ENCODE results near the gene CLASRP.

CLASRP gene

DNA sequence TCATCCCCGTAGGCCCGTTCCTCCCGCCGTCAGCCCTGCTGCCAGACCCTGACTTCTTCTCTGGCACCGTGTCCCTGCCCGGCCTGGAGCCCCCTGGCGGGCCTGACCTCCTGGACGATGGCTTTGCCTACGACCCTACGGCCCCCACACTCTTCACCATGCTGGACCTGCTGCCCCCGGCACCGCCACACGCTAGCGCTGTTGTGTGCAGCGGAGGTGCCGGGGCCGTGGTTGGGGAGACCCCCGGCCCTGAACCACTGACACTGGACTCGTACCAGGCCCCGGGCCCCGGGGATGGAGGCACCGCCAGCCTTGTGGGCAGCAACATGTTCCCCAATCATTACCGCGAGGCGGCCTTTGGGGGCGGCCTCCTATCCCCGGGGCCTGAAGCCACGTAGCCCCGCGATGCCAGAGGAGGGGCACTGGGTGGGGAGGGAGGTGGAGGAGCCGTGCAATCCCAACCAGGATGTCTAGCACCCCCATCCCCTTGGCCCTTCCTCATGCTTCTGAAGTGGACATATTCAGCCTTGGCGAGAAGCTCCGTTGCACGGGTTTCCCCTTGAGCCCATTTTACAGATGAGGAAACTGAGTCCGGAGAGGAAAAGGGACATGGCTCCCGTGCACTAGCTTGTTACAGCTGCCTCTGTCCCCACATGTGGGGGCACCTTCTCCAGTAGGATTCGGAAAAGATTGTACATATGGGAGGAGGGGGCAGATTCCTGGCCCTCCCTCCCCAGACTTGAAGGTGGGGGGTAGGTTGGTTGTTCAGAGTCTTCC is 1.3 kb upstream of the CLASRP start:
- H3K4me3 Mint-ChIP-seq, result peak overlapping the region; percentile 92
- no peaks in the 10 kb centered on the region for H3K9me3 Mint-ChIP-seq
- no peak for DNase-seq (ENCODE audit: low spot score)
- H3K27me3 Mint-ChIP-seq (ENCODE audit: low read depth), result no peaks in the 10 kb centered on the region
- peak overlapping the region; percentile 26 for H3K27ac Mint-ChIP-seq
- peaks cover 51% of the 10 kb centered on the region for H3K36me3 Mint-ChIP-seq (ENCODE audit: low read depth)
- peaks cover 23% of the 10 kb centered on the region for H3K4me1 Mint-ChIP-seq (ENCODE audit: low read depth)

DNA sequence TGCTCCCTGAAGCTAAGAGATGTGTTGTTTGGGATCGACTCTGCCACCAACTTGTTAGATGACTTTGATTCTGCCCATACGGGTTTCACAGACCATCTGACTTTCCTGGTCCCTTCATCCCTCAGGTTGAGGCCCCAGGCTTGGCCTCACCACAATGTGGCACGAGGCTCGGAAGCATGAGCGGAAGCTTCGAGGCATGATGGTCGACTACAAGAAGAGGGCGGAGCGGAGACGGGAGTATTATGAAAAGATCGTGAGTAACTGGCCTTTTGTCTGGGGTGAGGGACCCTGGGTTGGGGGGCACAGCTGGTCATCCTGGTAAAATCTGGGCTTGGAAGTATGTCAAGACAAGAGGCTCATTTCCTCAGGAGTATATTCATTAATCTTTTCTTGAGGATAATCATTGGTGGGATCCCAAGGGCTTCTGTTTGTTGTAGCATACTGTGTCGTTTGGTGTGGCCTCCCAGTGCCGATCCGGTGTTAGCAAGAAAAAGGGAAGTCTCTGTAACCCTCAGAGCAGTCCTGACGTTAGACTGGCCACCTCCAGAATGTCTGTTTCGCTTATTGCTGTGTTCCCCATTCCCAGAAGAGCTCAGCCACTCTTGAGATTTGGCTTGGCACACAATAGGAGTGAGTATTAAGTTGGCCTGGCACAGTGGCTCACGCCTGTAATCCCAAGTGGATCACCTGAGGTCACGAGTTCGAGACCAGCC is 1.4 kb downstream of the CLASRP start:
- Mint-ChIP-seq H3K27ac (peak overlapping the region; percentile 97), H3K36me3 (ENCODE audit: low read depth) (peaks cover 36% of the 10 kb centered on the region), H3K27me3 (ENCODE audit: low read depth) (no peaks in the 10 kb centered on the region), H3K4me3 (peak overlapping the region; percentile 92), H3K9me3 (no peaks in the 10 kb centered on the region), H3K4me1 (ENCODE audit: low read depth) (peaks cover 27% of the 10 kb centered on the region)
- DNase-seq (ENCODE audit: low spot score), result no peak

DNA sequence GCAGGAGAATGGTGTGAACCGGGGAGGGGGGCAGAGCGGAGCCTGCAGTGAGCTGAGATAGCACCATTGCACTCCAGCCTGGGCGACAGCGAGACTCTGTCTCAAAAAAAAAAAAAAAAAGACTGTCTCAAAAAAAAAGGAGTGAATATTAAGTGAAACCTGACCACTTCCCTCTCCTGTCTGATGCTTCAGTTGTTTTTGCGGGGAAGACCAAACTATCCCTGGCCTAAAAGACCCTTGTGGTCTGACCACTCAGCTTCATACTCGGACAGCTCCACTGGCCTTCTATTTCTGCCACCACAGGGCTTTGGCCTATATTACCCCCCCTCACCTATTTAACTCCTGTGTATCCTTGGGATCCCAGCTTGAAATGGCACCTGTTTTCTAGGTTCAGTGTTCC is 2.3 kb downstream of the CLASRP start:
- no peaks in the 10 kb centered on the region for H3K9me3 Mint-ChIP-seq
- H3K27ac Mint-ChIP-seq, result no peak overlapping the region
- H3K27me3 Mint-ChIP-seq (ENCODE audit: low read depth), result no peaks in the 10 kb centered on the region
- peak overlapping the region; percentile 75 for H3K4me3 Mint-ChIP-seq
- no peak for DNase-seq (ENCODE audit: low spot score)
- peaks cover 36% of the 10 kb centered on the region for H3K4me1 Mint-ChIP-seq (ENCODE audit: low read depth)
- peaks cover 37% of the 10 kb centered on the region for H3K36me3 Mint-ChIP-seq (ENCODE audit: low read depth)

DNA sequence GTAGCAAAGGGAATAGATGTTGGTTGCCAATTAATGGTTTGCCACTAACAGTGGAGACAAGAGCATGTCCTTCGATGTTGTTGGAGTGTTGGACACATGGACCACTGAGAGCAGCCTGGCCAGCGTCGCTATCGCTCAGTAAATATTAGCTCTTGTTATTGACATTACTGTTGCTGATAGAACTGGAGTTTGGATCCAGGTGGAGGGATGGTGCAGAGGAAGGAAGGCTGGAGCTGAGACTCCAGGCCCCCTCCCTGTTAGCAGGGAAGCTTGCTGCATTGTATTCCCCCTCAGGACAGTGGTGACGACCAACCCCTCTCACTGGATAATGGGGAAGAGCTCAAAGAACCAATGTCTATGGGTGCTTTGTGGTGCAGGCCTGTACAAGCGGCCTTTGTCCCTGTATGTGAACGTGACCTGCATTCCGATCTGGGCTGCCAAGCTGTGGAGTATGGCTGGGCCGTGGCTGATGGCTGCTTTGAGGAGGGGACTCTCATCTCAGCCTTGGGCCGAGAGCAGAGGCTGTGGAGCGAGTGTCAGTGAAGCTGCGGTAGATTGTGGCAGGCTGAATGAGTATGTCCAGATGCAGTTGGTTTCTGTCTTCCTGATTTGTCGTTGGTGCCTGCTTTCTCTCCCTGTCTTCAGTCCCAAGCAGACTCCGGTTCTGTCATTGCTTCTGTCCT is 7.0 kb downstream of the CLASRP start:
- Mint-ChIP-seq H3K4me3 (no peak overlapping the region), H3K27me3 (ENCODE audit: low read depth) (no peaks in the 10 kb centered on the region), H3K4me1 (ENCODE audit: low read depth) (peaks cover 41% of the 10 kb centered on the region), H3K27ac (peak overlapping the region; percentile 43), H3K36me3 (ENCODE audit: low read depth) (peaks cover 32% of the 10 kb centered on the region), H3K9me3 (no peaks in the 10 kb centered on the region)
- no peak for DNase-seq (ENCODE audit: low spot score)

DNA sequence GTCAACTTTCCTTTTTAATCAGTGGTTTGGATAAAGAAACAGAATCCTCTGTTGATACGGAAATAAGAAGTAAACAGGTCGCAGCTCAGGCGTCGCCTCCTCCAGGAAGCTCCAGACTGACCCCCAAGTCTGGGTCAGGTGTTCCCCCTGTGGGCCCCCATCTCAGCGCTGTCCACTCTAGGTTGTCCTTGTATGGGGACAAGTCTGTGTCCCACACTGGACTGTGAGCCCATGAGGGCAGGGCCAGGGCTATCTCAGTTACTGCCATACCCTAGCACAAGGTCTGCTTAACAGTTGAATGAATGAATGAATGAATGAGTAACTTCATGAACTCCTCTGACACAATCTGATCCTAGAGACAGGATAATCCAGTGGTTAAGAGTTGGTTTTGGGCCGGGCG is 7.5 kb downstream of the CLASRP start:
- peaks cover 38% of the 10 kb centered on the region for H3K4me1 Mint-ChIP-seq (ENCODE audit: low read depth)
- H3K4me3 Mint-ChIP-seq, result peak overlapping the region; percentile 17
- DNase-seq (ENCODE audit: low spot score), result no peak
- H3K27ac Mint-ChIP-seq, result peak overlapping the region; percentile 29
- H3K9me3 Mint-ChIP-seq, result no peaks in the 10 kb centered on the region
- no peaks in the 10 kb centered on the region for H3K27me3 Mint-ChIP-seq (ENCODE audit: low read depth)
- H3K36me3 Mint-ChIP-seq (ENCODE audit: low read depth), result peaks cover 31% of the 10 kb centered on the region

DNA sequence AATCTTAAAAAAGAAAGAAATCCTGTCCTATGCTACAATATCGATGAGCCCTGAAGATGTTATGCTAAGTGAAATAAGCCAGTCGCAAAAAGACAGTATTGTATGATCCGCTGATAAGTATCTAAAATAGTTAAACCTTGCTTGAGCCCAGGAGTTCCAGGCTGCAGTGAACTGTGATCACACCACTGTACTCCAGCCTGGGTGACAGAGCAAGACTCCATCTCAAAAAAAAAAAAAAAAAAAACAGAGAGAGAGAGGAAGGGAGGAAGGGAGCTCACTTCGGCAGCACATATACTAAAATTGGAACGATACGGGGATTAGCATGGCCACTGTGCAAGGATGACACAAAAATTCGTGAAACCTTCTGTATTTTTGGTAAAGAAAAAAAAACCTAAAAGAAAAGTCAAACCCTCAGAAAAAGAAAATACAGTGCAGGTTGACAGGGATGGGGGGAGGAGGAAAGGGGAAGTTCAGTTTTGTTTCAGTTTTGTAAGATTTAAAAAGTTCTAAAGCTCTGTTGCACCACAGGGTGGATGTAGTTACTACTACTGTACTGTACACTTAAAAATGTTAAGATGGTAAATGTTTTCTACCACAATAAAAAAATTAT is 8.4 kb downstream of the CLASRP start:
- Mint-ChIP-seq H3K27ac (peak overlapping the region; percentile 60), H3K36me3 (ENCODE audit: low read depth) (peaks cover 26% of the 10 kb centered on the region), H3K27me3 (ENCODE audit: low read depth) (no peaks in the 10 kb centered on the region), H3K4me1 (ENCODE audit: low read depth) (peaks cover 30% of the 10 kb centered on the region), H3K4me3 (peak overlapping the region; percentile 37), H3K9me3 (no peaks in the 10 kb centered on the region)
- no peak for DNase-seq (ENCODE audit: low spot score)

DNA sequence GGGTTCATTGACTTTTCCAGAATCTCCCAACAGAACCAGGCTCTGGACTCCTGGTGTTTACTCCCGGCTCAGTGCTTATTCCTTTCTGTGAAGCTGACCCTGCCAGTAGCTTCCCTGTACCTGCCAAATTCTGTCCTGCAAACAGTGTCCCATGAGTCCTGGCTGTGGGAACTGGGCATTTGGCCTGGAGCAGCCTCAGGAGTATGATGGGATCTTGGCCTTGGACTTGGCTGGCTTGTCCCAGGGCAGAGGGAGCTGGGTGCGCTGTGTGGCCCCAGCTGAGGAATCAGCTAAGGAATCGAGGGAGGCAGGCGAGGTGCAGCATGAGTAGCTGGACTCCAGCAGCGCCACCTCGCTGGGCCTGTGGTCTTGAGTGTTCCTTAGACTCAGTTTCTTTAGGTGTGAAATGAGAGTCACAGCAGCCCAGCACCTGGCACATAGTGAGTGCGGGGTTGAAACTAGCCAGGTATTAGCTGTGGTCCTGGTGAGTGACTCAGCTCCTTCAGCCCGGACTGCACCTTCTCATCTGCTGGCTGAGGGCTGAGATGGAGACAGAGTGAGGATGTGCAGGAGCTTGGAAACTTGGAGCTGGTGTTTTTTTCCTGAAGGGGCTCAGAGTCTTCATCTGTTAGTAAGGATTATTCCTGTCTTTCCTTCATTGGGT is 10.4 kb downstream of the CLASRP start:
- Mint-ChIP-seq H3K27me3 (ENCODE audit: low read depth) (no peaks in the 10 kb centered on the region), H3K36me3 (ENCODE audit: low read depth) (peaks cover 32% of the 10 kb centered on the region), H3K4me3 (no peak overlapping the region), H3K27ac (no peak overlapping the region), H3K9me3 (no peaks in the 10 kb centered on the region), H3K4me1 (ENCODE audit: low read depth) (peaks cover 30% of the 10 kb centered on the region)
- DNase-seq (ENCODE audit: low spot score), result no peak

DNA sequence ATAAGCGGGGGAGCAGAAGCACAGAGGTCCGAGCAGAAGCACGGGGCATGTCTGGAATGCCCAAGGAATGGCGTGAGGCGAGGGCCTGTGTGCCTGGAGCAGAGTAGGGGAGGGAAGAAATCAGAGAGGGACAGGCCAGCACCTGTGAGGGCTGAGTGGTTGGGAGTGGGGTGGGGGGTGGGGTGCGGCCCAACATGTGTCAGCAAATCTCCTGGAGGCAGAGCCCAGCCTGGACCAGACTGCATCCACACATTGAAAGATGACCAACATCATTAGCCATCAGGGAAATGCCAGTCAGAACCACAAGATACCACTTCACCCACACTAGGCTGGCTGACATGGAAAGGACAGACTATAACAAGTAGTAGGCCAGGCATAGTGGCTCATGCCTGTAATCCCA is 11.2 kb downstream of the CLASRP start:
- Mint-ChIP-seq H3K4me3 (no peak overlapping the region), H3K36me3 (ENCODE audit: low read depth) (peaks cover 35% of the 10 kb centered on the region), H3K27ac (no peak overlapping the region), H3K27me3 (ENCODE audit: low read depth) (no peaks in the 10 kb centered on the region), H3K9me3 (no peaks in the 10 kb centered on the region), H3K4me1 (ENCODE audit: low read depth) (peaks cover 27% of the 10 kb centered on the region)
- DNase-seq (ENCODE audit: low spot score), result no peak

DNA sequence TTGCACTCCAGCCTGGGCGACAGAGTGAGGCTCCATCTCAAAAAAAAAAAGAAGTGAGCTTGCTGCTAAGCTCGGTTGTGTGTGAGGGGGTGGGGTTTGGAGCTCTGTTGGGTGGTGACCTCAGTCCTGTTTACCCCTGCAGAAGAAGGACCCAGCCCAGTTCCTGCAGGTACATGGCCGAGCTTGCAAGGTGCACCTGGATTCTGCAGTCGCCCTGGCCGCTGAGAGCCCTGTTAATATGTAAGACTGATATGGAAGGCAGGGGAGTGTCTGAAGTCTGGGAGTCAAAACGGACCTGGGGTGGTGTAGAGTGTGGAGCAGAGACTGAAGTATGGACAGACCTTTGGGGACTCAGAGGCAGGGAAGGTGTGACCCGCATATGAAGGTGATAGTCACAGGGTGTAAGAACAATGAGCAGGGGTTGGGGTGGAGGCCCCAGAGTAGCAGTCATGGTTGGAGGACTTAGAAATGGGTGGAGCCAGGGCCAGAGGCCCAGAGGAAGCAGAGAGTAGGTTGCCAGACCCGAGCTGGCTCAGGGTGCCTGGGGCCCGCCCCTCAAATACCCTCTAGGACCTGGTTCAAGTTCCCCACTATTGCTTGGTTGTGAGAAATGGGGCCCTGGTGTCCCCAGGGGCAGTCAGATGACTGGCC is 13.2 kb downstream of the CLASRP start:
- Mint-ChIP-seq H3K27ac (no peak overlapping the region), H3K27me3 (ENCODE audit: low read depth) (no peaks in the 10 kb centered on the region), H3K9me3 (no peaks in the 10 kb centered on the region), H3K36me3 (ENCODE audit: low read depth) (peaks cover 27% of the 10 kb centered on the region), H3K4me3 (no peak overlapping the region), H3K4me1 (ENCODE audit: low read depth) (peaks cover 10% of the 10 kb centered on the region)
- no peak for DNase-seq (ENCODE audit: low spot score)

DNA sequence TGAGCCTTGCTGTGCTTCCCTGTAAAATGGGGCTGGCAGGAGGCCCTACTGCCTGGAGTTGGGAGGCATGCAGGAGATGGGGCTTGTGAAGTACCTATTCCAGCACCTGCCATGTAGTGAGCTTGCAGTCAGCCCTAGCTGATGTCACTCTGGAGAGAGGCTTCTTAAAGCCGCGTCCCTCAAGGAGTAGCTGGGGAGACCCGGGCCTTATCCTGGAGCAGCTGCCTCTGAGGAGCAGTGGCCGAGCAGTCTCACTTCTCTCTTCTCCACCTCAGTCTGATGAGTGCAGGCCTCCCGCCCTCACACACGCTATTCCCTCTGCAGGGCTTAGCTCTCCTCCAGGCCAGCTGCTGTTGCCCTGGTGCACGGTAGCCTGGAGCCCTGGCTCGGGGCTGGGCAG is 18.0 kb downstream of the CLASRP start:
- Mint-ChIP-seq H3K27me3 (ENCODE audit: low read depth) (no peaks in the 10 kb centered on the region), H3K27ac (no peak overlapping the region), H3K36me3 (ENCODE audit: low read depth) (peaks cover 51% of the 10 kb centered on the region), H3K4me1 (ENCODE audit: low read depth) (peaks cover 4% of the 10 kb centered on the region), H3K9me3 (no peaks in the 10 kb centered on the region), H3K4me3 (no peak overlapping the region)
- DNase-seq (ENCODE audit: low spot score), result no peak

DNA sequence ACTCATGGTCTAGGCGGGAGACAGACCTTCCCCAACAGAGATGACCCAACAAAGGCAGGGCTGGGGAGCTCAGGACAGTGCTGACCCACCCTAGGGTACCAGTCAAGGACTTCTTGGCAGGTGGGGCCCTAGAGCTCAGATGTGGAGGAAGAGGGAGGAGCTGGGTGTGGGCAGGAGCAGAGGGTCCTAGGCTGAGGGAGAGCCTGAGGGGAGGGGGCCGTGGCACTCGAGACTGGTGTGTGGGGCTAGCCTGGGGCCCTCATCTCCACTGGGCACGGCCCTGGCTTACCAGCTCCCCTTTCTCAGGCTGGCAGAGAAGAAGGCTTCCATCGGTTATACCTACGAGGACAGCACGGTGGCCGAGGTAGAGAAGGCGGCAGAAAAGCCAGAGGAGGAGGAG is 18.6 kb downstream of the CLASRP start:
- no peak for DNase-seq (ENCODE audit: low spot score)
- Mint-ChIP-seq H3K27ac (no peak overlapping the region), H3K36me3 (ENCODE audit: low read depth) (peaks cover 48% of the 10 kb centered on the region), H3K4me1 (ENCODE audit: low read depth) (peaks cover 4% of the 10 kb centered on the region), H3K9me3 (no peaks in the 10 kb centered on the region), H3K4me3 (no peak overlapping the region), H3K27me3 (ENCODE audit: low read depth) (no peaks in the 10 kb centered on the region)

DNA sequence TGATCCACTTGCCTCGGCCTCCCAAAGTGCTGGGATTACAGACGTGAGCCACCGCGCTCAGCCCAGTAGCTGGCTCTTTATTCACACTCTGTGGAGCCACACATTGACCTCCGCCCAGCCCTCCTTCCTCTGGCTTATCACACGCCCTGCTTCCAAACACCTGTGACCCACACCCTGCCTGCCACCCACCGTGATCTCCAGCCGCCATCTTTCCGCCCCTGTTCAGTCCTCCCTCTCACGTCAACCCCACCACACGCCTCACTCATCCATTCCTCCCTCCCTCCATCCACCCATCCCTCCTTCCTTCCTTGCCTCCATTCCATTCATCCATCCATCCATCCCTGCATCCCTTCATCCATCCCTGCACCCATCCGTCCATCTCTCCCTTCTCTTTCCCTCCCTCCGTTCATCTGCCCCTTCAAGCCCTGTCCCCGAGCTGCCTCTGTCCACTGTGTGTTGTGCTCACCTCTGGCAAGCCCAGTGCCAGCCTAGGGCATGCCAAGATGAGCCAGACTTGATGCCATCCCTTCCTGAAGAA is 19.8 kb downstream of the CLASRP start:
- peaks cover 4% of the 10 kb centered on the region for H3K4me1 Mint-ChIP-seq (ENCODE audit: low read depth)
- DNase-seq (ENCODE audit: low spot score), result no peak
- H3K4me3 Mint-ChIP-seq, result no peak overlapping the region
- H3K27ac Mint-ChIP-seq, result no peak overlapping the region
- H3K27me3 Mint-ChIP-seq (ENCODE audit: low read depth), result no peaks in the 10 kb centered on the region
- peaks cover 49% of the 10 kb centered on the region for H3K36me3 Mint-ChIP-seq (ENCODE audit: low read depth)
- no peaks in the 10 kb centered on the region for H3K9me3 Mint-ChIP-seq
